Activated CD4-positive, alpha-beta T cell treated with anti-CD3 and anti-CD28 coated beads, Interleukin-2, amount 10 ng/mL, durations not matched to agents 7 days and 5 days (primary cell): ENCODE results near the gene AP1M1. TPM values are rescaled to one million over a fixed set of nuclear protein-coding genes. Genes with fewer than 3 reads are reported as not detected.

Source experiments
- CTCF ChIA-PET: fragments of 350-600 bp; sonication (Branson Sonifier 250); formaldehyde crosslinking; loops from one replicate; lab custom pipeline; 2021; ENCODE audit warnings: antibody characterized with exemption; lab: Charles Lee
- POLR2A ChIA-PET: fragments of 350-600 bp; sonication (Branson Sonifier 250); formaldehyde crosslinking; loops from one replicate; lab custom pipeline; 2021; ENCODE audit warnings: antibody characterized with exemption; lab: Charles Lee
- DNase-seq: peaks from one replicate; pipeline ENCODE4 v3.0.0-alpha.2; 2020
- H3K27ac Mint-ChIP-seq: one replicate; pipeline ENCODE4 v1.8.0; 2021; ENCODE audit warnings: mild to moderate bottlenecking, moderate library complexity, mixed read lengths
- H3K27me3 Mint-ChIP-seq: one replicate; pipeline ENCODE4 v1.8.0; 2021; ENCODE audit warnings: mixed read lengths
- H3K36me3 Mint-ChIP-seq: one replicate; pipeline ENCODE4 v1.8.0; 2021; ENCODE audit warnings: low read depth, mixed read lengths
- H3K4me1 Mint-ChIP-seq: one replicate; pipeline ENCODE4 v1.8.0; 2021; ENCODE audit warnings: mixed read lengths
- H3K4me3 Mint-ChIP-seq: one replicate; pipeline ENCODE4 v1.8.0; 2021; ENCODE audit warnings: mild to moderate bottlenecking, moderate library complexity, mixed read lengths
- H3K9me3 Mint-ChIP-seq: one replicate; pipeline ENCODE4 v1.8.0; 2021; ENCODE audit warnings: mixed read lengths
- total RNA-seq, 2 experiments: library from RNA; stranded (reverse); gene quantifications; one replicate each; pipeline ENCODE4 v1.2.3, GENCODE V29; 2021

AP1M1 gene
- total RNA-seq, 2 experiments from 2014 or later, result 129 to 150 TPM

DNA sequence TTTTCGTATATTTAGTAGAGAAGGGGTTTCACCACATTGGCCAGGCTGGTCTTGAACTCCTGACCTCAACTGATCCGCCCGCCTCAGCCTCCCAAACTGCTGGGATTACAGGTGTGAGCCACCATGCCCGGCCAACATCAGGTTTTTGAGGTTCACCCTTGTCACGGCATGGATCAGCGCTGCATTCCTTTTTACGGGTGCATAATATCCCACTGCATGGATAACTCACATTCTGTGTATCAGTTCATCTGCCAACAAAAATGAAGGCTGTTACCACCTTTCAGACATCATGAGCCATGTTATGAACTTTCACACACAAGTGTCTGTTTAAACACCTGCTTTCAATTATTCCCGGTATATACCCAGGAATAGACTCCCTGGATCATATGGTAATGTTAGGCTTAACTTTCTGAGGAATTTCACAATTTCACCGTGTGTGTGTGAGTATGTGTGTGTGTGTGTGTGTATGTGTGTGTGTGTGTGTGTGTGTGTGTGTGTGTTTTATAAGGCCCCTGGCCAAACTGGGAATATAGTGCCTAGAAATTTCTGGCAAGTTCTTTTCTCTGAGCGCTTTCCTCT is 52.2 kb downstream of the AP1M1 start:
- Mint-ChIP-seq H3K27ac (peak overlapping the region; percentile 75), H3K36me3 (no peaks in the 10 kb centered on the region), H3K27me3 (peaks cover 8% of the 10 kb centered on the region), H3K9me3 (peaks cover under 1% of the 10 kb centered on the region), H3K4me1 (peaks cover 31% of the 10 kb centered on the region), H3K4me3 (no peak overlapping the region)
- ChIA-PET POLR2A (no interaction called here), CTCF (interaction anchor here (1.4 to 3.2 kb wide), 2 partner anchors 132 to 133 kb away, joined by 3 to 29 read pairs; no protein-coding TSS in a partner anchor)
- DNase-seq, result no peak

- peaks cover 36% of the 10 kb centered on the region for H3K4me1 Mint-ChIP-seq
- no peak for DNase-seq
- peak overlapping the region; percentile 16 for H3K27ac Mint-ChIP-seq
- H3K9me3 Mint-ChIP-seq, result peaks cover 3% of the 10 kb centered on the region
- H3K36me3 Mint-ChIP-seq, result no peaks in the 10 kb centered on the region
- CTCF ChIA-PET, result no interaction called here
- no peak overlapping the region for H3K4me3 Mint-ChIP-seq
- H3K27me3 Mint-ChIP-seq, result peaks cover 4% of the 10 kb centered on the region
- POLR2A ChIA-PET, result no interaction called here
Measured at GRCh38 chr19:16252459-16253205, 54.9 kb downstream of the AP1M1 start.

DNA sequence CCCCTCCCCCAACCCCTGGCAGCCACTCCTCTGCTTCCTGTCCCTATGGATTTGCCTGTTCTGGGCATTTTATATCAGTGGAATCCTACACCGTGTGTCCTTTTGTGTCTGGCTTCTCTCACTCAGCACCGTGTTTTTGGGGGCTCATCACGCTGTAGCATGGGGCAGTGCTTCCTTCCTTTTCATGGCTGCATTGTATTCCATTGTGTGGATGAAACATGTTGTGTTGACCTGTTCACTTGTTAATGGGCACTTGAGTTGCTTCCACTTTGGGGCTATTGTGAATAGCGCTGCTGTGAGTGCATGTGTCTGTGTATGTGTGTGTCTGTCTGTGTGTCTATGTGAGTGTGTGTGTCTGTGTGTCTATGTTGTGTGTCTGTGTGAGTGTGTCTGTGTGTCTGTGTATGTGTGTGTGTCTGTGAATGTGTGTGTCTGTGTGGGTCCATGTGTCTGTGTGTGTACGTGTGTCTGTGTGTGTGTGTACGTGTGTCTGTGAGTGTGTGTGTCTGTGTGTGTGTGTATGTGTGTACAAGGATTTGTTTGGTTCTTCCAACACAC is 57.2 kb downstream of the AP1M1 start:
- H3K4me1 Mint-ChIP-seq, result peaks cover 40% of the 10 kb centered on the region
- no peak for DNase-seq
- H3K4me3 Mint-ChIP-seq, result no peak overlapping the region
- H3K36me3 Mint-ChIP-seq, result no peaks in the 10 kb centered on the region
- POLR2A ChIA-PET, result no interaction called here
- peaks cover 5% of the 10 kb centered on the region for H3K27me3 Mint-ChIP-seq
- peaks cover 3% of the 10 kb centered on the region for H3K9me3 Mint-ChIP-seq
- no peak overlapping the region for H3K27ac Mint-ChIP-seq
- CTCF ChIA-PET, result no interaction called here

DNA sequence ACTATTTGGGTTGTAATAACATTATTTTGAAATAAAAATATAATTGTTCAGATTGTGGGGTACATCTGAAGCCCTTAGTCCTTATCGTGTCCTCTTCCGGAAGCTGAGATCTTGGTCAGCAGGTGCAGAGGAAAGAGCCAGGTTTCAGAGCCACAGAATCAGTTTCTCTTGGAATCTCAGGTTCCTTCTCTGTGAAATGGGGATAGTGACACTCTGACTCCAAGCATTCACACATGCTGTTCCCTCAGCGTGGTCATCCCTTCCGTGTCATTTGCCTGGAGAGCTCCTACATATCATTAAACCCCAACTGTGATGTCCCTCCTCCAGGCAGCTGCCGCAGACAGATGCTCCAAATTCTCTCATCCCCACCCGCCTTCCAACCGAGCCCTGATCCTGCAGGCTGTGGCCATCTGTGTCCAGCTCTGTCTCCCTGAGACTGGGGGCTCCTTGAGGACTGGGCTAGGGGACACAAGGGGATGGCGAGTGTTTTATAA is 59.8 kb downstream of the AP1M1 start:
- ChIA-PET POLR2A (no interaction called here), CTCF (no interaction called here)
- H3K27ac Mint-ChIP-seq, result no peak overlapping the region
- no peak overlapping the region for H3K4me3 Mint-ChIP-seq
- H3K36me3 Mint-ChIP-seq, result no peaks in the 10 kb centered on the region
- peaks cover 60% of the 10 kb centered on the region for H3K4me1 Mint-ChIP-seq
- peaks cover 3% of the 10 kb centered on the region for H3K9me3 Mint-ChIP-seq
- H3K27me3 Mint-ChIP-seq, result peaks cover 5% of the 10 kb centered on the region
- DNase-seq, result no peak

GRCh38 chr19:16258440-16258903 is 60.8 kb downstream of the AP1M1 start:
- POLR2A ChIA-PET, result no interaction called here
- CTCF ChIA-PET, result interaction anchor here (2.1 kb wide), 1 partner anchor 12 kb away, joined by 5 read pairs; no protein-coding TSS in a partner anchor
- Mint-ChIP-seq H3K4me3 (no peak overlapping the region), H3K4me1 (peaks cover 69% of the 10 kb centered on the region), H3K36me3 (no peaks in the 10 kb centered on the region), H3K9me3 (peaks cover 3% of the 10 kb centered on the region), H3K27ac (no peak overlapping the region), H3K27me3 (peaks cover 5% of the 10 kb centered on the region)
- no peak for DNase-seq

DNA sequence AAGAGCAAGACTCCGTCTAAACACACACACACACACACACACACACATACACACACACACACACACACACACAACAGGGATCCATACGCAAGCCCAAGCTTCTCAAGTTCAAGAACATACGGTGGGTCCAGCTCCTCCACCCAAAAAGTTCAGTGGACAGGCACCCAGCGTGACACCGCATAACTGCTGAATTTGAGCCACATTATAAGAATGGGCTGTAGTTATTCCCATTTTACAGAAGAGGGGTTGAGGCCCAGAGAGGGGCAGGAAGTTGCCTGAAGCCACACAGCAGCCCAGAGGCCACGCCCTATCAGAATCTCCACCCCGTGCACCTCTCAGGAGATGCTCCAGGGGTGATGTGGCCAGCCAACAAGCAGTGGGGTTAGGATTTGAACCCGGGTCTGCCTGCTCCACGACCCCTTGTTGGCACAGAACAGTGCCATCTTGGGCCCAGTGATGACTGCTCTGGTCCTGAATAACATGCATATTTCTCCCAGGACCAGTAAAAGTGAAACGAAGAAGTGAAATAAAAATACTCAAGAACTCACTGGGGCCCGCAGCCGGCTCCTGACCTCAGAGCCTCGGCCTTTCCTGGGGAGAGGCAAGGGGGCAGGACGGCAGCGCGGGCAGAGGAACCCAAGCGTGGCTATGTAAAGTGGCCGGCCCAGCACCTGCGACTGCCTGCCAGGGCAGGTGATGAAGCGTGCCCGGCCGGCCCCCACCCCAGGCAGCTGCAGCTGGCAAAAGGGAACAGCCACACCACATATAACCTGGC is 61.9 kb downstream of the AP1M1 start:
- peaks cover 5% of the 10 kb centered on the region for H3K27me3 Mint-ChIP-seq
- H3K9me3 Mint-ChIP-seq, result peaks cover 3% of the 10 kb centered on the region
- H3K4me1 Mint-ChIP-seq, result peaks cover 74% of the 10 kb centered on the region
- H3K4me3 Mint-ChIP-seq, result no peak overlapping the region
- H3K36me3 Mint-ChIP-seq, result no peaks in the 10 kb centered on the region
- peak overlapping the region; percentile 86 for H3K27ac Mint-ChIP-seq
- POLR2A ChIA-PET, result interaction anchor here (0.7 kb wide), 1 partner anchor 101 kb away, joined by 3 read pairs; no protein-coding TSS in a partner anchor
- CTCF ChIA-PET, result interaction anchor here (2.1 kb wide), 1 partner anchor 13 kb away, joined by 5 read pairs; no protein-coding TSS in a partner anchor
- peak; percentile 42 for DNase-seq

- Mint-ChIP-seq H3K4me3 (no peak overlapping the region), H3K4me1 (peaks cover 75% of the 10 kb centered on the region), H3K27me3 (peaks cover 6% of the 10 kb centered on the region), H3K9me3 (peaks cover 3% of the 10 kb centered on the region), H3K36me3 (peaks cover 4% of the 10 kb centered on the region), H3K27ac (peak overlapping the region; percentile 87)
- DNase-seq, result no peak
- POLR2A ChIA-PET, result interaction anchor here (0.6 kb wide), 1 partner anchor 48 kb away, joined by 3 read pairs; no protein-coding TSS in a partner anchor
- CTCF ChIA-PET, result interaction anchor here (2.1 kb wide), 1 partner anchor 14 kb away, joined by 5 read pairs; no protein-coding TSS in a partner anchor
Measured at GRCh38 chr19:16260160-16260811, 62.6 kb downstream of the AP1M1 start.

GRCh38 chr19:16260812-16261161 is 63.1 kb downstream of the AP1M1 start:
- CTCF ChIA-PET, result no interaction called here
- peaks cover 3% of the 10 kb centered on the region for H3K9me3 Mint-ChIP-seq
- H3K27me3 Mint-ChIP-seq, result peaks cover 6% of the 10 kb centered on the region
- POLR2A ChIA-PET, result interaction anchor here (0.6 kb wide), 1 partner anchor 49 kb away, joined by 3 read pairs; no protein-coding TSS in a partner anchor
- peak overlapping the region; percentile 37 for H3K4me3 Mint-ChIP-seq
- H3K36me3 Mint-ChIP-seq, result peaks cover 4% of the 10 kb centered on the region
- peaks cover 79% of the 10 kb centered on the region for H3K4me1 Mint-ChIP-seq
- H3K27ac Mint-ChIP-seq, result peak overlapping the region; percentile 87
- no peak for DNase-seq

- Mint-ChIP-seq H3K9me3 (peaks cover 3% of the 10 kb centered on the region), H3K27me3 (peaks cover 10% of the 10 kb centered on the region), H3K36me3 (peaks cover 4% of the 10 kb centered on the region), H3K27ac (peak overlapping the region; percentile 87), H3K4me3 (peak overlapping the region; percentile 60), H3K4me1 (peaks cover 84% of the 10 kb centered on the region)
- ChIA-PET CTCF (interaction anchor here (1.2 to 1.3 kb wide), 2 partner anchors 14 to 69 kb away, joined by 3 read pairs; no protein-coding TSS in a partner anchor), POLR2A (interaction anchor here (0.5 kb wide), 1 partner anchor 111 kb away, joined by 3 read pairs; no protein-coding TSS in a partner anchor)
- peak; percentile 23 for DNase-seq
Measured at GRCh38 chr19:16261584-16262368, 64.1 kb downstream of the AP1M1 start.

- POLR2A ChIA-PET, result no interaction called here
- Mint-ChIP-seq H3K36me3 (peaks cover 4% of the 10 kb centered on the region), H3K4me1 (peaks cover 86% of the 10 kb centered on the region), H3K9me3 (peaks cover 3% of the 10 kb centered on the region), H3K27me3 (peaks cover 13% of the 10 kb centered on the region), H3K27ac (peak overlapping the region; percentile 87), H3K4me3 (peak overlapping the region; percentile 60)
- no peak for DNase-seq
- CTCF ChIA-PET, result interaction anchor here (0.5 to 1.3 kb wide), 7 partner anchors 10 to 137 kb away, joined by 3 to 5 read pairs (median 3); no protein-coding TSS in a partner anchor
Measured at GRCh38 chr19:16262618-16263017, 64.9 kb downstream of the AP1M1 start.

- peaks cover 4% of the 10 kb centered on the region for H3K36me3 Mint-ChIP-seq
- H3K27ac Mint-ChIP-seq, result no peak overlapping the region
- no peak overlapping the region for H3K4me3 Mint-ChIP-seq
- DNase-seq, result no peak
- ChIA-PET CTCF (interaction anchor here (0.5 to 1.3 kb wide), 8 partner anchors 10 to 185 kb away, joined by 3 to 5 read pairs (median 3); no protein-coding TSS in a partner anchor), POLR2A (no interaction called here)
- H3K4me1 Mint-ChIP-seq, result peaks cover 85% of the 10 kb centered on the region
- peaks cover 11% of the 10 kb centered on the region for H3K27me3 Mint-ChIP-seq
- peaks cover 3% of the 10 kb centered on the region for H3K9me3 Mint-ChIP-seq
Measured at GRCh38 chr19:16263141-16263761, 65.5 kb downstream of the AP1M1 start.
